Epithelial cell of proximal tubule (primary cell): ENCODE data around the gene SSBP2. TPM values are rescaled to one million over a fixed set of nuclear protein-coding genes. Genes with fewer than 3 reads are reported as not detected.
"Not testable (repeated sequence)": the region's sequence is repeated elsewhere in the genome, so short reads cannot be mapped to it uniquely, and the experiment has no call there.

Experiments used
- DNase-seq: peaks from one replicate; pipeline ENCODE4 v3.0.0-alpha.2; 2011; ENCODE audit warnings: low read depth
- H3K4me3 ChIP-seq: 2 replicates; pipeline ENCODE4 v1.5.1; 2011; ENCODE audit warnings: low read depth, mild to moderate bottlenecking, low read length
- CTCF ChIP-seq: conservative IDR thresholded peaks from 2 replicates; pipeline ENCODE4 v1.5.1; 2012; ENCODE audit warnings: low read depth, mild to moderate bottlenecking, low read length
- total RNA-seq: library from RNA; depleted of rRNA; stranded (reverse); fragments of >200 nt; gene quantifications from 2 replicates; pipeline ENCODE4 v1.2.3, GENCODE V29; 2015

SSBP2 gene
- total RNA-seq, 1 donor from 2014 or later = 3.9 TPM

GRCh38 chr5:81606150-81606549 lies 144.7 kb downstream of the SSBP2 start:
- no peak for TF ChIP-seq CTCF
- no peak overlapping the region for H3K4me3 ChIP-seq
- DNase-seq = no peak

- H3K4me3 ChIP-seq = no peak overlapping the region
- no peak for DNase-seq
- no peak for TF ChIP-seq CTCF
Measured at GRCh38 chr5:81605299-81605698, 145.6 kb downstream of the SSBP2 start.

- DNase-seq = no peak
- TF ChIP-seq CTCF = no peak
Measured at GRCh38 chr5:81604193-81604592, 146.7 kb downstream of the SSBP2 start.

DNA sequence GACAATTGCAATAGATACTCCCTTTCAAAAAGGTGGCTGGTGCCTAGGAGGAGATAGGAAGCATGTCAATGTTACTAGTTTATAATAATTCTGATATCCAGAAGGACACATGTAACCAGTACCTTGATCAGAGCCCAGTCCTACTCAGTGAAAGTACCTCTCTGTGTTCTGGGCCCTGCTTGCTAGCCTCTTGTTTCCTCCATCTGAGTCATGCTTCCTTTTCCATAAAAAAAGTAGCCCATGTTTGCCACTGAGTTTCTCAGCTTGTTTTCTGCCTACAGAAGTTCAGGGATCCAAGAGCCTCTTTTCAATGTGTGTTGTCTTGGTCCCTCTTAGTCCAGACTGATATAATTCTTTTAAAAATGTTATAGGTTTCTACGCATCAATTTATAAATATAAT lies 149.0 kb downstream of the SSBP2 start:
- no peak for TF ChIP-seq CTCF
- DNase-seq = no peak
- no peak overlapping the region for H3K4me3 ChIP-seq

More at GRCh38 chr5:81604193-81604592, 146.7 kb downstream of the SSBP2 start:
- no peak overlapping the region for H3K4me3 ChIP-seq

- DNase-seq = not testable (repeated sequence)
Measured at GRCh38 chr5:81592085-81592484, 158.8 kb downstream of the SSBP2 start.

DNA sequence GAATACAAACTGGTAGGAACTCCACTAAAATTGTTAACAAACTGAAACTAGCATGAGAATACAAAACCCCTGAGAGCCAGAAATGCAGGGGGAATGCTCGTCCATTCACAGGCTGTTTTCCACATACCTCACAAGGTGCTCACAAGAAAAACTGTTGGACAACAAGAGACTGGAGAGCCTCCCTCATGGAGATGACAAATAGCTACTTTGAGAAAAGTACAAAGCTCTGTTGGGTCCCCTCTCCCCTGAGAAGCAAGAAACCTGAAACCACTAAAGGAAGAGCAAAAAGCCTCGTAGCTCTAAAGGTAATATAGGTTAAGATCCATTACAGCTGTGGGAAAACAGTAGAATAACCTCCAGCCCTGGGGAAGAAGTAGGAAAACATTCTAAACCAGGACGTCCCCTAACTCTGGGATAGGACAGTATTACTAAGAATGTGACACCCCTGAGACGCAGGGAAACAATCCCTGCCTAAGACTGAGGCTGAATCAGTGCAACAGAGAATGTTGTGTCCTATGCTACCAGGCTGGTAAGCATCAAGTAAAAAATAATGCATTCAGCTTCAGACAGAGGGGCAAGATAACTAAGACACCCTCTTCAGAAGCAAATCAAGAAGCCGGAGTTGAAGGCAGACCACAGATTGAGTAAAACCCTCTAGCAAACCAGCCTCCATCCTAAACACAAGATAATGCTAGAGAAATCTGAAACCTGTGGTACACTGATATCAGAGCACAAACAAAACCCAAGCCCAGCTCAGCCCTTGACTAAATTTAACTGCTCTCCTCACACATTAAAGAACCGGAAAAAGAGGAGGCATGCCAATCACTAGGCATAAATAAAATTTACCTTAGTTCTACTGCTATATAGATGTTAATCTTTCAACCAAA lies 160.2 kb downstream of the SSBP2 start:
- TF ChIP-seq CTCF = no peak
- DNase-seq = no peak
- no peak overlapping the region for H3K4me3 ChIP-seq

More at GRCh38 chr5:81592085-81592484, 158.8 kb downstream of the SSBP2 start:
- not testable (repeated sequence) for H3K4me3 ChIP-seq

DNA sequence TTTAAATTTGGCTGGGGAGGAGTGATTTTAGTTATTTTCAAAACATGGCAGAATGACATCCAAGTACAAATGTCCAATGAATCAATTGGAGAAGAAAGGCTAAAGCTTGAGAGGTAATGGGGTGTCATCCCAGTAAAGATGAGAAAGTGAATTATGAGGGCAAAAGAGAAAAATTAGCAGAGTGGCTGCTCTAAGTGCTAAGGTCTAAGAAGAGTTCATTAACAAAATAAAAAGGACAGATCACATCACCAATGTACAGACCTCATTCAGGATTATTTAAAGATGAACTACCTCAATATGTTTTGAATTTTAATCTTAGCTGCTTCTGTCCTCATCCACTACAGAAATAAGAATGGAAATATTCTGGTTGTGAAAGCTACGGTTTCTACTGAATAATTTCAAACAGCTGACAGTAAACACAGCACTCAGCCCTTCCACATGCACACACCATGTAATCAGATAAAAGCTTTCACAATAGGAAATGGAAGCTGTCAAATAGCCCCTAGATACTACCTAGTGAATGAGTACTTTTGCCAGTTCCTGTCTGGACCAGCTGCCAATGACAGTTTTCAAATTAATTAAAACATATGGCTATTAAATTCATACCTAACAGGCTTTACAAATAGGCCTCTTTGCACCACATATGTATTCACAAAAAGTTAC lies 171.5 kb downstream of the SSBP2 start:
- H3K4me3 ChIP-seq = no peak overlapping the region
- DNase-seq = no peak
- TF ChIP-seq CTCF = no peak
